B cell (primary cell): ENCODE data around the gene SCFD2. TPM values are rescaled to one million over a fixed set of nuclear protein-coding genes. Genes with fewer than 3 reads are reported as not detected.

Source experiments
- ATAC-seq: fragments of 200-7000 bp; cut with Tn5 transposase; one replicate; pipeline ENCODE4 v1.10.0; 2021; ENCODE audit warnings: low read depth, mild to moderate bottlenecking, moderate number of reproducible peaks, moderate library complexity
- CTCF ChIA-PET: fragments of 350-600 bp; sonication (Branson Sonifier 250); formaldehyde crosslinking; loops from one replicate; lab custom pipeline; 2021; ENCODE audit warnings: antibody characterized with exemption, inconsistent platforms; lab: Charles Lee
- POLR2A ChIA-PET: fragments of 350-600 bp; sonication (Branson Sonifier 250); formaldehyde crosslinking; loops from one replicate; lab custom pipeline; 2021; ENCODE audit warnings: antibody characterized with exemption; lab: Charles Lee
- DNase-seq: peaks from one replicate; pipeline ENCODE4 v3.0.0; 2013
- H2AFZ ChIP-seq: 2 replicates; pipeline ENCODE4 v1.6.1; 2012; ENCODE audit warnings: mild to moderate bottlenecking, low read depth, low read length; ENCODE audit not compliant: insufficient read depth, poor library complexity, severe bottlenecking
- H3K27ac ChIP-seq, 2 donors: 1 replicate in 1 of 2; 2 replicates in 1 of 2; pipeline ENCODE4 v1.5.1; 2012 to 2013; ENCODE audit warnings: low read length in 2 of 2, mild to moderate bottlenecking in 2 of 2, moderate library complexity in 1 of 2
- H3K27me3 ChIP-seq, 4 experiments: fragments of 200-600 bp in 1 of 4; sonication (generic) in 1 of 4; replicated peaks in 1 of 4; 1 replicate in 2 of 4; 2 replicates in 2 of 4; pipeline versions ENCODE4 v1.6.1 to v1.7.0; 2013 to 2016; ENCODE audit warnings: low read length in 3 of 4, mild to moderate bottlenecking in 2 of 4, mixed read lengths in 1 of 4, moderate library complexity in 1 of 4; ENCODE audit not compliant: insufficient read depth in 4 of 4, control insufficient read depth in 3 of 4; ENCODE audit errors: control extremely low read depth in 1 of 4
- H3K36me3 ChIP-seq, 2 experiments: replicated peaks in 1 of 2; 1 replicate in 1 of 2; 2 replicates in 1 of 2; pipeline versions ENCODE4 v1.6.1 to v1.7.1; 2013; ENCODE audit warnings: low read length in 1 of 2; ENCODE audit not compliant: insufficient read depth in 2 of 2, control insufficient read depth in 1 of 2; ENCODE audit errors: control extremely low read depth in 1 of 2, extremely low read depth in 1 of 2
- H3K4me1 ChIP-seq, 2 donors: fragments of 200-600 bp in 1 of 2; sonication (generic) in 1 of 2; 1 replicate in 1 of 2; 2 replicates in 1 of 2; pipeline versions ENCODE4 v1.5.1 to v1.6.1; 2013 to 2017; ENCODE audit warnings: low read length in 2 of 2; ENCODE audit not compliant: control insufficient read depth in 2 of 2, insufficient read depth in 2 of 2
- H3K4me2 ChIP-seq: replicated peaks from 2 replicates; pipeline ENCODE3; 2012; ENCODE audit warnings: mild to moderate bottlenecking, low read depth, low read length; ENCODE audit not compliant: poor library complexity, severe bottlenecking
- H3K4me3 ChIP-seq, 5 experiments: fragments of 200-600 bp in 1 of 5; sonication (generic) in 1 of 5; 1 replicate in 3 of 5; 2 replicates in 2 of 5; pipeline versions ENCODE4 v1.5.1 to v1.7.0; 2011 to 2016; ENCODE audit warnings: low read length in 4 of 5, mild to moderate bottlenecking in 4 of 5, low read depth in 2 of 5, control low read depth in 1 of 5, moderate library complexity in 1 of 5; ENCODE audit not compliant: insufficient read depth in 1 of 5; ENCODE audit errors: control extremely low read depth in 1 of 5, extremely low read depth in 1 of 5
- H3K79me2 ChIP-seq: fragments of 200-600 bp; sonication (generic); one replicate; pipeline ENCODE4 v1.6.0; 2016; ENCODE audit warnings: low read length; ENCODE audit not compliant: control insufficient read depth, insufficient read depth
- H3K9ac ChIP-seq: fragments of 200-600 bp; sonication (generic); 2 replicates; pipeline ENCODE4 v1.6.1; 2017; ENCODE audit warnings: mild to moderate bottlenecking, low read length, moderate library complexity
- H3K9me3 ChIP-seq, 3 donors: one replicate each; pipeline versions ENCODE4 v1.6.1 to v1.7.1; 2013; ENCODE audit warnings: low read length in 2 of 3; ENCODE audit not compliant: control insufficient read depth in 2 of 3, insufficient read depth in 1 of 3; ENCODE audit errors: control extremely low read depth in 1 of 3
- H4K20me1 ChIP-seq: 2 replicates; pipeline ENCODE4 v1.6.0; 2012; ENCODE audit warnings: mild to moderate bottlenecking, low read length; ENCODE audit not compliant: insufficient read depth, control insufficient read depth, poor library complexity, severe bottlenecking
- H3K27ac Mint-ChIP-seq: one replicate; pipeline ENCODE4 v1.8.0; 2021; ENCODE audit warnings: mixed read lengths
- H3K27me3 Mint-ChIP-seq: one replicate; pipeline ENCODE4 v1.8.0; 2021; ENCODE audit warnings: mixed read lengths
- H3K4me1 Mint-ChIP-seq: one replicate; pipeline ENCODE4 v1.8.0; 2021; ENCODE audit warnings: mixed read lengths
- H3K4me3 Mint-ChIP-seq: one replicate; pipeline ENCODE4 v1.8.0; 2021; ENCODE audit warnings: mixed read lengths
- H3K9me3 Mint-ChIP-seq: one replicate; pipeline ENCODE4 v1.8.0; 2022; ENCODE audit warnings: mixed read lengths; ENCODE audit not compliant: insufficient read depth
- CTCF ChIP-seq: fragments of 200-600 bp; IDR thresholded peaks from one replicate; pipeline ENCODE4 v1.8.0; 2022; ENCODE audit warnings: antibody characterized with exemption, mild to moderate bottlenecking
- EZH2 ChIP-seq: IDR thresholded peaks from 2 replicates; pipeline ENCODE4 v1.6.1; 2012; ENCODE audit warnings: borderline replicate concordance, low read depth, mild to moderate bottlenecking, moderate library complexity, low read length; ENCODE audit not compliant: insufficient read depth, poor library complexity, severe bottlenecking
- WGBS: methylation state at CpG from one replicate; pipeline ENCODE4 v1.1.5; 2013; ENCODE audit warnings: missing lambda C conversion rate; ENCODE audit not compliant: insufficient coverage; 5-methylcytosine and 5-hydroxymethylcytosine counted together
- intact Hi-C: fragments of 100-400 bp; cut with micrococcal nuclease; formaldehyde crosslinking; loops from one replicate; pipeline ENCODE4 v1.10.0; 2022
- polyA plus RNA-seq: library from polyadenylated mRNA; depleted of rRNA; stranded (reverse); fragments of >200 nt; gene quantifications from 2 replicates; pipeline ENCODE4 v1.2.3, GENCODE V29; 2012
- total RNA-seq, 2 donors: library from RNA; stranded (reverse); fragments of 120-200 nt in 1 of 2; gene quantifications; 1 replicate in 1 of 2; 2 replicates in 1 of 2; pipeline versions ENCODE4 v1.2.3 to v1.2.4, GENCODE V29; 2013 to 2022

The SCFD2 gene
- total and polyA plus RNA-seq, 2 donors (not counting 1 experiment from before 2014, with no cell fraction given) = 12.8 to 20.4 TPM

GRCh38 chr4:53354012-53354722 is 11.7 kb downstream of the SCFD2 start:
- TF ChIP-seq EZH2 (no peak), CTCF (no peak)
- H3K9ac ChIP-seq = no peak overlapping the region
- Mint-ChIP-seq H3K4me3 (no peak overlapping the region), H3K27ac (no peak overlapping the region), H3K27me3 (no peaks in the 10 kb centered on the region), H3K4me1 (peaks cover 11% of the 10 kb centered on the region), H3K9me3 (no peaks in the 10 kb centered on the region)
- no peak for DNase-seq
- peaks cover 2 to 30% of the 10 kb centered on the region in 2 experiments for H3K36me3 ChIP-seq
- H4K20me1 ChIP-seq = no peaks in the 10 kb centered on the region
- H3K27ac ChIP-seq = no peak overlapping the region
- H3K4me1 ChIP-seq = peaks cover 0 to 2% of the 10 kb centered on the region in 2 donors
- intact Hi-C loops = no loop called here
- H3K4me2 ChIP-seq = no peak overlapping the region
- ChIA-PET CTCF (no interaction called here), POLR2A (no interaction called here)
- no peak overlapping the region for H2AFZ ChIP-seq
- H3K27me3 ChIP-seq = no peaks in the 10 kb centered on the region
- 99% methylated on average over 28 of the region's 32 CpGs for WGBS
- H3K4me3 ChIP-seq = no peak overlapping the region
- ATAC-seq = no peak
- H3K9me3 ChIP-seq = peaks cover 0 to 6% (median 0%) of the 10 kb centered on the region in 3 donors
- peaks cover 23% of the 10 kb centered on the region for H3K79me2 ChIP-seq

- Histone ChIP-seq H3K79me2 (peaks cover 7% of the 10 kb centered on the region), H3K36me3 (peaks cover 4 to 33% of the 10 kb centered on the region in 2 experiments), H3K4me2 (no peak overlapping the region), H3K27me3 (no peaks in the 10 kb centered on the region), H2AFZ (no peak overlapping the region), H3K9me3 (peaks cover 0 to 3% (median 0%) of the 10 kb centered on the region in 3 donors), H3K4me1 (no peaks in the 10 kb centered on the region), H3K4me3 (no peak overlapping the region), H4K20me1 (no peaks in the 10 kb centered on the region), H3K27ac (no peak overlapping the region), H3K9ac (no peak overlapping the region)
- no peak for DNase-seq
- Mint-ChIP-seq H3K27ac (no peak overlapping the region), H3K9me3 (no peaks in the 10 kb centered on the region), H3K27me3 (no peaks in the 10 kb centered on the region), H3K4me1 (no peaks in the 10 kb centered on the region), H3K4me3 (no peak overlapping the region)
- ChIA-PET POLR2A (no interaction called here), CTCF (no interaction called here)
- TF ChIP-seq EZH2 (no peak), CTCF (no peak)
- WGBS = 96% methylated on average over 3 of the region's 4 CpGs
- ATAC-seq = no peak
- intact Hi-C loops = no loop called here
These were observed 16.8 kb downstream of the SCFD2 start for GRCh38 chr4:53349091-53349491.
